Activated CD8-positive, alpha-beta memory T cell treated with anti-CD3 and anti-CD28 coated beads for 48 hours (primary cell): ENCODE results near the gene FCSK.
"Not testable (repeated sequence)": the region's sequence is repeated elsewhere in the genome, so short reads cannot be mapped to it uniquely, and the experiment has no call there.

ENCODE experiments used
- DNase-seq, 3 experiments: peaks; one replicate each; pipeline ENCODE4 v3.0.0-alpha.2; 2020; ENCODE audit warnings: low read depth in 2 of 3, low spot score in 2 of 3

The FCSK gene

DNA sequence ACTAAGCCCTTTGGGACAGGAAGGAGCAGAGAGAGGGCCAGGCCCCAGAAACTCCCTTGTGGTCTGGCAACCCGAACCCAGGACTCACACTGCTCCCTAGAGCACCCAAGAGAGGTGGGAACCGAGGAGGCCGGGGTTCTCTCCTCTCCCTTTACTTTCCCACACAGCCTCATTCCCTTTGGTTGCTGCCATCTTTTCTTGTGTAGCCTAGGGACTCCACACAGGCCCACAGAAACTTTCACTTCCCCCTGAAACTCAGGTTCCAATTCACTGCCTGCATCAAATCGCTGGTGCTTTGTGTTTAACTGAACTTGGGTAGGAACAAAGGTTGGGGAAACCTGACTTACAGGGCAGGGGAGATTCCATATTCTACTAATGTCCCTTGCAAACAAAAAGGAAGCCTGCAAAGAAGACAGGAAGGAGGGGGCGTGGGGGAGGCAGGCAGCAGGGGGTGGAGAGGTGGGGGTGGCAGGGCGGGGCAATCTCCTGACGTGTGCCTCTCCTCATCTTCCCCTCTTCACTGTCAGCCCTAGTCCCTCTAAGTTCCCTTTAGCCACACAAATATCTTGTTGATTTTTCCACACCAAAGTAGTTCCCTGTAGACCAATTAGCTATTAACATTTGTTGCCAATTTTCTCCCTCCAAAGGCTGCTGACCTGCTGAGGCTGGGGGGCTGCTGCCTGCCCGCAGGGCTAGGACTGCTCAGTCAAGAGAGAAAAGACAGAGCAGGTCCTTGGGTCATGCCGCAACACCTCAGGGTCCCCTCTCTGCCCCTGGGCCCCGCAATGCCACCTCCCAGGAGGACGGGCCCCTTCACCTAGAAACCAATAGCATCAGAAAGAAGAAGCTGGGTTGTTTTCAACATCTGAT, 23.5 kb upstream of the FCSK start:
- DNase-seq: no peak

GRCh38 chr16:70432356-70432722, 22.1 kb upstream of the FCSK start:
- DNase-seq: no peak

GRCh38 chr16:70432723-70433457, 21.5 kb upstream of the FCSK start:
- DNase-seq: no peak

DNA sequence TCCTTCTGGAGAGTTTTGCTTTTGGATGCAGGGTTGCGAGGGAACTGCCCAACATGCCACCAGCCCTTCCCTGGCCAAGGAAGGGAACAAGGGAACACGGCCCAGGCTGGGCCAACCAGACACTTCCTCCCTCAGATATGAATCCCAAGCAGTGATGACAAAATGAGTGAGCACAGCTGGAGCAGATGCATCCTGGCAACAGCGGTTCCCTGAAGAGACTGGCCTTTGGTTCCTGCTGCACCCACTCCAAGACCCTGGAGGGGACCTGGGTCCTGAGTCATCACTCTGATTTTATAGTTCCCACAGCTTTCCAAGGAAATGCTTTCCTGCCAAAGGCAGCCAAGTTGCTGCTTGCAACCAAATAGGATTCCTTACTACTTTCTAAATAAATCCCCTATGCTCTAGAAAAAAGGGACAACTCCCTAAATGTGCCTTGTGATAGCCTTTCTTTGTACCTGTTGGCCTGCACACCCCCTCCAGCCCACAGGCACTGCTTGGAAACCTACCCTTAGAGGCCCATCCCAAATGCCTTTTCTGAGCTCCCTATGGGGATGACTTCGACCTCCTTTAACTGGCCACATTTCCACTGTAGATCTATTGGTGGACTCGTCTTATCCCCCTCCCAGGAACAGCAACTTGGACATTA, 20.8 kb upstream of the FCSK start:
- no peak for DNase-seq

GRCh38 chr16:70434484-70435260, 19.7 kb upstream of the FCSK start:
- DNase-seq: no peak

- no peak for DNase-seq
These were observed 17.3 kb upstream of the FCSK start for GRCh38 chr16:70437017-70437581.

- no peak for DNase-seq
These were observed 16.5 kb upstream of the FCSK start for GRCh38 chr16:70437582-70438557.

- DNase-seq: no peak
These were observed 15.8 kb upstream of the FCSK start for GRCh38 chr16:70438585-70438968.

GRCh38 chr16:70438969-70439862, 15.2 kb upstream of the FCSK start, which contains the start of gene ST3GAL2:
ST3GAL2 (minus strand) TSS chr16:70439100; CDS start chr16:70398530, 40,570 bp downstream.
- DNase-seq: peak; percentile 81 to 89 (median 82)

DNA sequence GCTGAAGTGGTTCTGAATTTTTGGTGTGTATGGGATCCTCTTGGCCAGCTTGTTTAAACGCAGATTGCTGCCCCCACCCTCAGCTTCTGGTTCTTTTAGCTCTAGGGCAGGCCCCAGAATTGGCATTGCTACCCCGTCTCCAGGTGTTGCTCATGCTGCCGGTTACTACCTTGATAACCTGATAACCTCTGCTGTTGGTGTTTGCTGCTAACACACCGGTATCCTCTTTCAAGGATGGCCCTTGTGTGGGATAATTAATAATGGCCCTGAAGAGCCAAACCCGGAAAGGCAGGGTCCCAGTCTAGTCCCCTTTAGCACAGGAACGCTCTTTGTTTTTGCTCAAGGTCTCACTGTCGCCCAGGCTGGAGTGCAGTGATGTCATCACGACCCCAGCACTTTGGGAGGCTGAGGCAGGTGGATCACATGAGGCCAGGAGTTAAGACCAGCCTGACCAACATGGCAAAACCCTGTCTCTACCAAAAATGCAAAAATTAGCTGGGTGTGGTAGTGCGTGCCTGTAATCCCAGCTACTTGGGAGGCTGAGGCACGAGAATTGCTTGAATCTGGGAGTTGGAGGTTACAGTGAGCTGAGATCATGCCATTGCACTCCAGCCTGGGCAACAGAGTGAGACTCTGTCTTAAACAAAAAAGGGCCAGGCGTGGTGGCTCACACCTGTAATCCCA, 14.2 kb upstream of the FCSK start:
- no peak for DNase-seq

- no peak for DNase-seq
These were observed 12.9 kb upstream of the FCSK start for GRCh38 chr16:70441406-70441990.

- no peak for DNase-seq
These were observed 12.1 kb upstream of the FCSK start for GRCh38 chr16:70442344-70442743.

DNA sequence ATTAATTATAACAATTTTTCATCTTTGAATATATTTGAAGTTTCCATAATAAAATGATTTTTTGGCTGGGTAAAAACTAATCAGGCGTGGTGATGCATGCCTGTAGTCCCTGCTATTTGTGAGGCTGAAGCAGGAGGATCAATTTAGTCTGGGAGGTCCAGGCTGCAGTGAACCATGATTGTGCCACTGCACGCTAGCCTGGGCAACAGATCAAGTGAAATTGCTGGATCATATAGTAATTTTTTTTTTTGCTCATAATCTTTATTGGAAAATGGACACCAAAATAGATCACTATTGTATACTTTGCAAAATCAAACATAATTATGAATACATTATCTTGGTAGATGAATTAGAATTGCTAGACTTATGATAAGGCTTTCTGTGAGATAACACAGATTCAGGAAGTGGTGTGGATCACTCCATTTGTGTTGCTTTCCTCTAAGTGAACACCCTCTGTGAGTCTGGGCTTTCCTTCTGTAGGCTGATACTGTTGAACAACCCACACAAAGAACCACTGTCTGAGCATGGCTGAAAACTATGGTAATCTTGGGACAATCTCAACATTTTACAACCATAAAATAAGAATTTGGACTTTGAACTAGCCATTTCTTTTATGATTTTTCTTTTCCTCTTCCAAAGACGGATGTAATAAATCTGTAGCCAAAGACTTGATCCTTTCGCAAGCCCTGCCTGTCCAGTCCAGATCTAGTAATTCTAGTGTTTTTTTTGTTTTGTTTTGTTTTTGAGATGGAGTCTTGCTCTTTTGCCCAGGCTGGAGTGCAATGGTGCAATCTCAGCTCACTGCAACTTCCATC, 9.9 kb upstream of the FCSK start:
- no peak for DNase-seq

DNA sequence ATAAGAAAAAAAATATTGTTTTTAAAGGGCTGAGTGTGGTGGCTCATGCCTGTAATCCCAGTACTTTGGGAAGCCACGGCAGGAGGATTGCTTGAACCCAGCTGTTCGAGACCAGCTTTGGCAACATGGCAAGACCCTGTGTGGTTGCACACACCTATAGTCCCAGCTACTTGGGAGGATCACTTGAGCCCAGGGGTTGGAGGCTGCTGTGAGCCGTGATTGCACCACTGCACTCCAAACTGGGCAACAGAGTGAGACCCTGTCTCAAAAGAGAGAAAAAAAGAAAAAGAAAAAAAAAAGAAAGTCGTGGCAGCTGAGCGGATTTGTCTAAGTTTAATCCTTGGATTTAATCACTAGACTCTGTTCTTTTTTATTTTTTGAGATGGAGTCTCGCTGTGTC, 6.3 kb upstream of the FCSK start:
- no peak for DNase-seq

- DNase-seq: not testable (repeated sequence)
These were observed 4.0 kb upstream of the FCSK start for GRCh38 chr16:70450142-70451003.

DNA sequence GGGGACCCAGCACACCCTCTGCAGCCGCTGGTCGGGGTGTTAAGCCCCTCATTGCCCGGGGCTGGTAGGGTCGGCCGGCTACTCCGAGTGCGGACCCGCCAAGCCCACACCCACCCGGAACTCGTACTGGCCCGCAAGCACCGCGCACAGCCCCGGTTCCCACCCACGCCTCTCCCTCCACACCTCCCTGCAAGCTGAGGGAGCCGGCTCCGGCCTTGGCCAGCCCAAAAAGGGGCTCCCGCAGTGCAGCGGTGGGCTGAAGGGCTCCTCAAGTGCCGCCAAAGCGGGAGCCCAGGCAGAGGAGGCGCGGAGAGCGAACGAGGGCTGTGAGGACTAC, 3.4 kb upstream of the FCSK start:
- not testable (repeated sequence) for DNase-seq
